ENCODE data around the gene B3GALT5.

DNA sequence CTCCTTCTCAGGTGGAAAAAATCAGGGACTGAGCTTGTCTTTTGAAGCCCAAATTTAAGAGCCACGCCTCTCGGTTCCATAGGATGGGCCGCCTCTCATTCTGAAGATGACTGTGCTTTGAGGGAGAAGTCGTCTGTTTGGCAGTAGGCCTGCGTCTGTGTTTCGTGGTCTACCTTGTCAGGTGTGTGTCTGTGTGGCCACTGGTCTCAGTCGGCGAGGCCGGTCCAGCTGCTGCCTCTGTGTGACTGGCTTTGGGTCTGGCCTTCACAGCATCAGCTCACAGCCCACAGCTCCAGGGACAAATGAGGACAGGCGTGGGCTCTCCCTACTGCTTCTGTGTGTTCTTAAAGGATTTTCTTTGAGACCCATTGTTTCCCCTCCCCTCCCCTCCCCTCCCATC is 50.3 kb downstream of the B3GALT5 start:
- TF ChIP-seq, protein P1, sequence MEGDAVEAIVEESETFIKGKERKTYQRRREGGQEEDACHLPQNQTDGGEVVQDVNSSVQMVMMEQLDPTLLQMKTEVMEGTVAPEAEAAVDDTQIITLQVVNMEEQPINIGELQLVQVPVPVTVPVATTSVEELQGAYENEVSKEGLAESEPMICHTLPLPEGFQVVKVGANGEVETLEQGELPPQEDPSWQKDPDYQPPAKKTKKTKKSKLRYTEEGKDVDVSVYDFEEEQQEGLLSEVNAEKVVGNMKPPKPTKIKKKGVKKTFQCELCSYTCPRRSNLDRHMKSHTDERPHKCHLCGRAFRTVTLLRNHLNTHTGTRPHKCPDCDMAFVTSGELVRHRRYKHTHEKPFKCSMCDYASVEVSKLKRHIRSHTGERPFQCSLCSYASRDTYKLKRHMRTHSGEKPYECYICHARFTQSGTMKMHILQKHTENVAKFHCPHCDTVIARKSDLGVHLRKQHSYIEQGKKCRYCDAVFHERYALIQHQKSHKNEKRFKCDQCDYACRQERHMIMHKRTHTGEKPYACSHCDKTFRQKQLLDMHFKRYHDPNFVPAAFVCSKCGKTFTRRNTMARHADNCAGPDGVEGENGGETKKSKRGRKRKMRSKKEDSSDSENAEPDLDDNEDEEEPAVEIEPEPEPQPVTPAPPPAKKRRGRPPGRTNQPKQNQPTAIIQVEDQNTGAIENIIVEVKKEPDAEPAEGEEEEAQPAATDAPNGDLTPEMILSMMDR (IDR thresholded peaks at IDR 0.05) = no peak
- no peak for TF ChIP-seq POLR2A (IDR thresholded peaks at IDR 0.05)

All from adrenal gland (tissue), 5 donors.